HepG2 (cell line): Measurements from ENCODE around the gene AARS1. TPM values are rescaled to one million over a fixed set of nuclear protein-coding genes. Genes with fewer than 3 reads are reported as not detected.
A peak's percentile ranks its signal among the peaks of the same experiment; 100 is the strongest.

Source experiments
- ATAC-seq: fragments of 200-7000 bp; cut with Tn5 transposase; 3 replicates; pipeline ENCODE4 v1.9.1; 2020; ENCODE audit warnings: mild to moderate bottlenecking, moderate library complexity
- BruUV-seq: library from RNA; stranded (reverse); fragments of 400-500 nt; replicated peaks from 2 replicates; lab custom pipeline; 2021; lab: Mats Ljungman, UMichigan
- CTCF ChIA-PET: fragments of 300-600 bp; formaldehyde crosslinking; extraction: SDS; loops from one replicate; lab custom pipeline; 2021; ENCODE audit warnings: low total read pairs, inconsistent platforms, low intra/inter-chr PET ratio; lab: Yijun Ruan, JAX
- POLR2A ChIA-PET: fragments of 350-600 bp; sonication (Branson Sonifier 250); formaldehyde crosslinking; loops from one replicate; lab custom pipeline; 2020; ENCODE audit warnings: antibody characterized with exemption, inconsistent platforms; lab: Yijun Ruan, JAX
- DNase-seq: peaks from one replicate; pipeline ENCODE4 v3.0.0-alpha.2; 2015; ENCODE audit warnings: low spot score
- FAIRE-seq: peaks from 3 replicates; lab custom pipeline; 2011; peaks lifted over from hg19 to GRCh38; lab: Jason Lieb, UNC
- H2AFZ ChIP-seq: one replicate; pipeline ENCODE4 v1.6.1; 2011; ENCODE audit warnings: low read length, inconsistent platforms
- H3K27ac ChIP-seq: fragments of 300-600 bp; 3 replicates; pipeline ENCODE4 v1.8.0; 2011; ENCODE audit warnings: mixed run types, mild to moderate bottlenecking, mixed read lengths, low read length, inconsistent platforms; ENCODE audit not compliant: insufficient read depth; ENCODE audit errors: extremely low read length
- H3K27me3 ChIP-seq, 2 experiments: fragments of 200-600 bp in 1 of 2; 2 replicates in 1 of 2; 3 replicates in 1 of 2; pipeline versions ENCODE4 v1.6.0 to v1.8.0; 2011; ENCODE audit warnings: low read length in 2 of 2, mild to moderate bottlenecking in 2 of 2, moderate library complexity in 2 of 2, inconsistent platforms in 1 of 2; ENCODE audit not compliant: insufficient read depth in 2 of 2, control insufficient read depth in 1 of 2
- H3K36me3 ChIP-seq, 2 experiments: fragments of 200-600 bp in 1 of 2; replicated peaks in 1 of 2; 2 replicates in 1 of 2; 3 replicates in 1 of 2; pipeline versions ENCODE4 v1.5.1 to v1.8.0; 2011; ENCODE audit warnings: low read length in 2 of 2, inconsistent platforms in 1 of 2; ENCODE audit not compliant: insufficient read depth in 2 of 2, control insufficient read depth in 1 of 2
- H3K4me1 ChIP-seq: 2 replicates; pipeline ENCODE4 v1.5.1; 2012; ENCODE audit warnings: low read length, inconsistent platforms; ENCODE audit not compliant: insufficient read depth
- H3K4me2 ChIP-seq: 2 replicates; pipeline ENCODE4 v1.6.0; 2011; ENCODE audit warnings: low read depth, low read length, inconsistent platforms
- H3K4me3 ChIP-seq, 3 experiments: fragments of 200-600 bp in 1 of 3; sonication (generic), shearing (Covaris generic) in 1 of 3; replicated peaks in 1 of 3; 2 replicates each; pipeline ENCODE4 v1.5.1; 2011 to 2016; ENCODE audit warnings: low read length in 3 of 3, inconsistent platforms in 2 of 3, low read depth in 2 of 3, mild to moderate bottlenecking in 2 of 3, control low read depth in 1 of 3, mixed read lengths in 1 of 3; ENCODE audit not compliant: insufficient read depth in 1 of 3
- H3K79me2 ChIP-seq: one replicate; pipeline ENCODE4 v1.6.1; 2011; ENCODE audit warnings: low read length, inconsistent platforms; ENCODE audit not compliant: insufficient read depth
- H3K9ac ChIP-seq: 2 replicates; pipeline ENCODE4 v1.6.0; 2011; ENCODE audit warnings: mild to moderate bottlenecking, low read depth, low read length, inconsistent platforms; ENCODE audit not compliant: insufficient read depth
- H3K9me3 ChIP-seq: 2 replicates; pipeline ENCODE4 v1.5.1; 2012; ENCODE audit warnings: mild to moderate bottlenecking, low read length
- H4K20me1 ChIP-seq: 2 replicates; pipeline ENCODE4 v1.6.0; 2011; ENCODE audit warnings: inconsistent platforms, mild to moderate bottlenecking, low read length, moderate library complexity; ENCODE audit not compliant: insufficient read depth
- MXI1 ChIP-seq: IDR thresholded peaks from 3 replicates; pipeline ENCODE4 v1.6.1; 2012; ENCODE audit warnings: low read depth, low read length, inconsistent platforms, borderline replicate concordance
- ZNF121 ChIP-seq: sonication (generic); formaldehyde crosslinking; IDR thresholded peaks from 2 replicates; pipeline ENCODE4 v1.5.0; 2020; ENCODE audit warnings: mild to moderate bottlenecking, missing genetic modification reagents
- ZNF383 ChIP-seq: sonication (generic); formaldehyde crosslinking; IDR thresholded peaks from 2 replicates; pipeline ENCODE4 v1.4.0; 2020; ENCODE audit warnings: missing genetic modification reagents, mild to moderate bottlenecking, borderline replicate concordance
- ZNF652 ChIP-seq: IDR thresholded peaks from 2 replicates; pipeline ENCODE4 v1.6.1; 2016; ENCODE audit warnings: low read depth, borderline replicate concordance
- WGBS: methylation state at CpG from one replicate; pipeline ENCODE4 v1.1.6; 2017; ENCODE audit warnings: low lambda C conversion rate; 5-methylcytosine and 5-hydroxymethylcytosine counted together
- in situ Hi-C: cut with HindIII; loops from 2 replicates; pipeline ENCODE4 v1.10.0; 2017; ENCODE audit warnings: low pct_unique_long_range_greater_than_20kb; ENCODE audit not compliant: extremely low pct_ligation_motif_present
- intact Hi-C: fragments of 100-400 bp; cut with micrococcal nuclease; formaldehyde crosslinking; loops from one replicate; pipeline ENCODE4 v1.10.0; 2022; ENCODE audit not compliant: unreplicated experiment
- polyA plus RNA-seq, 8 experiments: library from polyadenylated mRNA; depleted of rRNA in 3 of 8; stranded (reverse) in 7 of 8; unstranded in 1 of 8; fragments of >200 nt; fragmentation: Illumina TruSeq in 4 of 8; extraction: Trizol in 4 of 8; gene quantifications; 2 replicates each; pipeline versions ENCODE4 v1.2.1 to v1.2.3, GENCODE V29; 2011 to 2016; ENCODE audit warnings: low read depth in 4 of 8, missing spikeins in 1 of 8, mixed read lengths in 1 of 8; ENCODE audit not compliant: insufficient read depth in 1 of 8
- total RNA-seq, 5 experiments: library from RNA; depleted of rRNA; stranded (reverse); fragments of >200 nt; fragmentation: Illumina TruSeq; extraction: Trizol; gene quantifications; 2 replicates each; pipeline ENCODE4 v1.2.3, GENCODE V29; 2016; ENCODE audit warnings: low read depth in 1 of 5
- TF ChIP-seq, protein P1 (sequence below): sonication (generic); formaldehyde crosslinking; IDR thresholded peaks from 2 replicates; pipeline ENCODE4 v1.5.0; 2020; ENCODE audit warnings: mild to moderate bottlenecking, missing genetic modification reagents, moderate library complexity

AARS1 gene
- total and polyA plus RNA-seq, 2 of the 13 experiments (the other 11 are each of a cell fraction or from before 2014, with no cell fraction given), result 107 to 132 TPM

DNA sequence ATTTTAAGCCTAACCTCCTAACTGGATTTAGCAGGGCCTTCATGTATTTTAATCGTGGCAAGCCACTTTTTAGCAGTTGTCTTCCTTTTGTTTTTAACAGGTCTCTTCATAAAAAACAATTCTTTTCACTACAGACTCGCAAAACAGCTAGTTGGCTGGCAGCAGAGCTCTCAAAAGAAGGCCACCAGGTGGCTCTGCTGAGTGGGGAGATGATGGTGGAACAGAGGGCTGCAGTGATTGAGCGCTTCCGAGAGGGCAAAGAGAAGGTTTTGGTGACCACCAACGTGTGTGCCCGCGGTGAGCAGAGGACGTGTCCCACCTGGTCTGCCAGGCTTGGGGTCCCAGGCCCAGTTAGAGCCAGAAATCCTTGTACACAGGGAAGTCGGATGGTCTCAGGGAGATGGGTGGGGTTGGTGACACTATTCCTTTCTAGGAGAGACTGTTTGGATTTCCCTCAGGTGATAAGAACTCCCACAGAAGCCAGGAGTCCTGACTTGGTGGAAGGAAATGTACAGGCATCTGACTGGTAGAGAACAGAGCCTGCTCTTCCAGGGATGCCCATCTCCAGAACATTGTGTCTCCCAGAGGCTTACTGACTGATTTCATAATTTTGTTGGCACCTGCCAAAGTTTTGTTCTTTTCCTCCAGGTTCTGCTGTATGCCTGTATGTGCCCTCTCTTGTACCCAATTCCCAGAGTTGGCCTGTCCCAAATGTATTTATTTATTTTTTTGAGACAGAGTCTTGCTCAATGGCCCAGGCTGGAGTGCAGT lies 42.5 kb upstream of the AARS1 start (continued):
- TF ChIP-seq, protein P1, sequence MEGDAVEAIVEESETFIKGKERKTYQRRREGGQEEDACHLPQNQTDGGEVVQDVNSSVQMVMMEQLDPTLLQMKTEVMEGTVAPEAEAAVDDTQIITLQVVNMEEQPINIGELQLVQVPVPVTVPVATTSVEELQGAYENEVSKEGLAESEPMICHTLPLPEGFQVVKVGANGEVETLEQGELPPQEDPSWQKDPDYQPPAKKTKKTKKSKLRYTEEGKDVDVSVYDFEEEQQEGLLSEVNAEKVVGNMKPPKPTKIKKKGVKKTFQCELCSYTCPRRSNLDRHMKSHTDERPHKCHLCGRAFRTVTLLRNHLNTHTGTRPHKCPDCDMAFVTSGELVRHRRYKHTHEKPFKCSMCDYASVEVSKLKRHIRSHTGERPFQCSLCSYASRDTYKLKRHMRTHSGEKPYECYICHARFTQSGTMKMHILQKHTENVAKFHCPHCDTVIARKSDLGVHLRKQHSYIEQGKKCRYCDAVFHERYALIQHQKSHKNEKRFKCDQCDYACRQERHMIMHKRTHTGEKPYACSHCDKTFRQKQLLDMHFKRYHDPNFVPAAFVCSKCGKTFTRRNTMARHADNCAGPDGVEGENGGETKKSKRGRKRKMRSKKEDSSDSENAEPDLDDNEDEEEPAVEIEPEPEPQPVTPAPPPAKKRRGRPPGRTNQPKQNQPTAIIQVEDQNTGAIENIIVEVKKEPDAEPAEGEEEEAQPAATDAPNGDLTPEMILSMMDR (CRISPR knock-in tag), result peak; percentile 76
- no peak for TF ChIP-seq ZNF652 (CRISPR knock-in tag)

DNA sequence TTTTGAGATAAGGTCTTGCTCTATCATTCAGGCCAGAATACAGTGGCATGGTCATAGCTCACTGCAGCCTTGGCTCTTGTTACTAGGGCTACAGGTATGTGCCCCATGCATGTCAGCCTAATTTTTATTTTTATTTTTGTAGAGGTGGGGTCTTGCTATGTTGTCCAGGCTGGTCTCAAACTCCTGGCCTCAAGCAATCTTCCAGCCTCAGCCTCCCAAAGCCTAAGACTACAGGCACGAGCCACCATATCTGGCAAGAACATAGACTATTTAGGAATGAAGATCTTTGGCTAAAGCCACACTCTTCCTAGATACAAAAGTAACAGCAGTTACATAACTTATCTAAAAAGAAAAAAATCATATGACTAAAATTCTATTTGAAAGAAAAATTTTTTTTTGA lies 41.8 kb upstream of the AARS1 start:
- CTCF ChIA-PET, result no interaction called here
- BruUV-seq, result no TSS peak
- Histone ChIP-seq H3K36me3 (peaks cover 30 to 54% of the 10 kb centered on the region in 2 experiments), H3K79me2 (no peaks in the 10 kb centered on the region), H3K4me2 (no peak overlapping the region), H3K9me3 (no peaks in the 10 kb centered on the region), H3K27ac (no peak overlapping the region), H3K9ac (no peak overlapping the region), H2AFZ (no peak overlapping the region), H3K27me3 (no peaks in the 10 kb centered on the region), H3K4me3 (no peak overlapping the region), H3K4me1 (no peaks in the 10 kb centered on the region), H4K20me1 (no peaks in the 10 kb centered on the region)
- 98% methylated on average over 1 of the region's 1 CpG for WGBS
- TF ChIP-seq ZNF383 (CRISPR knock-in tag) (no peak), ZNF121 (CRISPR knock-in tag) (peak; percentile 60; the same call in 1 of the 2 replicates), MXI1 (0 out of 3 replicates have a peak, but pooled peaks have one; percentile 12)
- intact Hi-C loops, result no loop called here
- ATAC-seq (no peak), DNase-seq (no peak), FAIRE-seq (no peak)
- in situ Hi-C loops, result no loop called here
- POLR2A ChIA-PET, result interaction anchor here (1.2 to 1.3 kb wide), 2 partner anchors 16 to 43 kb away, joined by 3 to 5 read pairs; partner anchors contain the start of gene DDX19A
